ENCODE data around the gene TLE6.

GRCh38 chr19:3041761-3042620 lies 64.6 kb downstream of the TLE6 start:
- TF ChIP-seq POLR2A (IDR thresholded peaks at IDR 0.05), result no peak
- TF ChIP-seq CTCF (IDR thresholded peaks at IDR 0.05 in 4 of 5, conservative IDR thresholded peaks at IDR 0.05 in 1 of 5), result no peak
